ENCODE measurements around the gene ZC3HAV1. TPM values are rescaled to one million over a fixed set of nuclear protein-coding genes. Genes with fewer than 3 reads are reported as not detected.
A peak's percentile ranks its signal among the peaks of the same experiment; 100 is the strongest.
"Not testable (repeated sequence)": the region's sequence is repeated elsewhere in the genome, so short reads cannot be mapped to it uniquely, and the experiment has no call there.

ZC3HAV1 gene
- total RNA-seq, 2 experiments from 2014 or later, result 131 to 134 TPM

DNA sequence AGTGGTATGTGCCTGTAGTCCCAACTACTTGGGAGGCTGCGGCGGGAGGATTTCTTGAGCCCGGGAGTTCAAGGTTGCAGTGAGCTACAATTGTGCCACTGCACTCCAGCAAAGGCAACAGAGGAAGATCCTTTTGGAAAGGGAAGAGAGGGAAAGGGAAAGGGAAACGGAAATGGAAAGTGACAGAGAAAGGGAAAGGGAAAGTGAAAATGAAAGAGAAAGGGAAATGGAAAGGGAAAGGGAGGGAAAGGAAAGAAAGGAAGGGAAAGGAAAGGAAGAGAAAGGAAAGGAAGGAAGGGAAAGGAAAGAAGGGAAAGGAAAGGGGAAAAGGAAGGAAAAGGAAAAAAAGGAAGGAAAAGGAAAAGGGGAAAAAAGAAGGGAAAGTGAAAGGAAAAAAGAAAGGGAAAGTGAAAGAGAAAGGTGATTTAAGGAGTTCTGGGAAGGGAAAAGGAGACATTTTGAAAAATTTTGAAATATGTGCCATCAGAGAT is 2.3 kb upstream of the ZC3HAV1 start:
- H3K27ac Mint-ChIP-seq, result peak overlapping the region; percentile 95
- DNase-seq, result no peak
- peaks cover 29% of the 10 kb centered on the region for H3K36me3 Mint-ChIP-seq (ENCODE audit: low read depth)
- CTCF ChIA-PET, result interaction anchor here (2.6 kb wide), 1 partner anchor 17 kb away, joined by 7 read pairs; no protein-coding TSS in a partner anchor
- intact Hi-C loops (cut with micrococcal nuclease), result loop anchor here (10.0 kb wide), 1 partner anchor 573 kb away; no protein-coding TSS in a partner anchor
- H3K4me3 Mint-ChIP-seq, result peak overlapping the region; percentile 65
- peaks cover 48% of the 10 kb centered on the region for H3K4me1 Mint-ChIP-seq (ENCODE audit: low read depth)
- peaks cover 5% of the 10 kb centered on the region for H3K9me3 Mint-ChIP-seq
- H3K27me3 Mint-ChIP-seq (ENCODE audit: low read depth), result no peaks in the 10 kb centered on the region

DNA sequence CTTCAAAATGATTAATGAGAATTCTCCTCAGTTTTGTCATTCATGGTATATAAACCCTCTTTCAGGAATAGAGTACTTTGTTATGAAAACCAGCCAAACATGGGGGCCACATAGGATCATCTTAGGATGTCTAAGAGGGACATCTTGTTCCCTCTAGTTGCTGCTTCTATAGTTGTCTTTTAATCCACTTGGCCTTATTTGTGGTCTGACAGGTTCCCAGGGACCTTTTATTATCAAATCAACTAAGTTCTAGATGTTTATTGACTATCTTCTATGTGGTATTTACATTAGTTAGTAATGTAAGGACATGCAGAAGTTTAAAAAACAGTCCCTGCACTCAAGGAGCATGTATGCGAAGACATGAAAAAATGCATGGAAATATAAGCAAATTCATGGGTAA is 1.6 kb upstream of the ZC3HAV1 start:
- H3K9me3 Mint-ChIP-seq, result peaks cover 5% of the 10 kb centered on the region
- no peak for DNase-seq
- H3K4me1 Mint-ChIP-seq (ENCODE audit: low read depth), result peaks cover 47% of the 10 kb centered on the region
- H3K4me3 Mint-ChIP-seq, result peak overlapping the region; percentile 65
- H3K27me3 Mint-ChIP-seq (ENCODE audit: low read depth), result no peaks in the 10 kb centered on the region
- CTCF ChIA-PET, result interaction anchor here (1.0 to 2.6 kb wide), 3 partner anchors 14 to 36 kb away, joined by 3 to 7 read pairs (median 5); no protein-coding TSS in a partner anchor
- intact Hi-C loops (cut with micrococcal nuclease), result loop anchor here (10.0 kb wide), 1 partner anchor 574 kb away; no protein-coding TSS in a partner anchor
- peak overlapping the region; percentile 95 for H3K27ac Mint-ChIP-seq
- peaks cover 33% of the 10 kb centered on the region for H3K36me3 Mint-ChIP-seq (ENCODE audit: low read depth)

- CTCF ChIA-PET, result interaction anchor here (0.6 to 1.6 kb wide), 4 partner anchors 9 to 35 kb away, joined by 3 to 5 read pairs (median 4); no protein-coding TSS in a partner anchor
- H3K27me3 Mint-ChIP-seq (ENCODE audit: low read depth), result no peaks in the 10 kb centered on the region
- H3K4me3 Mint-ChIP-seq, result peak overlapping the region; percentile 92
- H3K4me1 Mint-ChIP-seq (ENCODE audit: low read depth), result peaks cover 39% of the 10 kb centered on the region
- intact Hi-C loops (cut with micrococcal nuclease), result loop anchor here (1.0 to 10.0 kb wide), 10 partner anchors 8 to 1902 kb away; partner anchors contain the start of genes HIPK2, LUC7L2, MRPS33 and TRIM24
- H3K27ac Mint-ChIP-seq, result peak overlapping the region; percentile 95
- DNase-seq, result no peak
- H3K9me3 Mint-ChIP-seq, result peaks cover 5% of the 10 kb centered on the region
- peaks cover 40% of the 10 kb centered on the region for H3K36me3 Mint-ChIP-seq (ENCODE audit: low read depth)
Observed at GRCh38 chr7:139109983-139110411, 477 bp upstream of the ZC3HAV1 start.

DNA sequence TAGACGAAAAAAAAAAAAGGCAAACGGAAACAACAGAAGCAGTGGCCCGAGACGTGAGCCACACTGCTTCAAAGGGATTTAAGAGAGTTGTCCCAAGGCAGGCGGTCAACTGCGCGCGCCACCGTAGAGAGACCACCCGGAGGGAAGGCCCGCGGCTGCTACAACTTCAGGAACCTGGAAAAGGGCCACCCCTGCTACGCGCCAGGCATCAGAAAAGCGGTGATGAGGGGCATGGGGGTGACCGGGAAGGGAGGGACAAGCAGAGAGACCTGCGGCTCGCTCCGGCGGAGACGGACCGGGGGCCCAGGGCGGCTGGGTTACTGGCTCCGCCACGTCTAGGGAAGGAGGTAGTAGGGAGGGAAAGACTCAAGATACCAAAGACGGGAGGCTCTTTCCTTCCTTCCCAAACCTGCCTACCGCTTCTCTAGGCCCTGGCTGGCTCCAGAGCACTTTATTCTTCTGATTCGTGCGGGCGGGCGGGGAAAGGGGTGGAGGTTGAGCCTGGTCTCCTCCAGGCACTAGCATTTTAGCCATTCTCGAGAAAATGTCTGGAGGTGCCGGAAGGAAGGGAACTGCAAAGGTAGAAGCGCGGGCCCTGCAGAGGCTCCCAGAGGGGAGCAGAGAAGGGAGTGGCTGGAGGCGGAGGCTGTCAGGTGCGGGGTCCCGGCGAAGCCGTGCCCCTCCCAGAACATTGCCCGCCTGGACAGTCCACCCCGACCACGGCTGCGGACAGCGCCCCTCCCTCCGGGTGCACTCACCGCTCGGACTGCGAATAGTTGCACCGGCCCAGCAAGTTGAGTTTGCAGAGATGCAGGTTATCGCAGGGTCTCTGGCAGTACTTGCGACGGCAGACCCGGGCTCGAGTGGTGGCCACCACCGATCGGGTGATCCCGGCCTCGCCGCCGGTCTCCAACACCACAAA is 993 bp downstream of the ZC3HAV1 start:
- CTCF ChIA-PET, result no interaction called here
- intact Hi-C loops (cut with micrococcal nuclease), result loop anchor here (1.0 to 10.0 kb wide), 9 partner anchors 10 to 1904 kb away; partner anchors contain the start of genes HIPK2, LUC7L2, MRPS33 and TRIM24
- no peaks in the 10 kb centered on the region for H3K27me3 Mint-ChIP-seq (ENCODE audit: low read depth)
- no peak for DNase-seq
- H3K4me3 Mint-ChIP-seq, result peak overlapping the region; percentile 92
- peaks cover 52% of the 10 kb centered on the region for H3K36me3 Mint-ChIP-seq (ENCODE audit: low read depth)
- peaks cover 5% of the 10 kb centered on the region for H3K9me3 Mint-ChIP-seq
- peaks cover 34% of the 10 kb centered on the region for H3K4me1 Mint-ChIP-seq (ENCODE audit: low read depth)
- H3K27ac Mint-ChIP-seq, result peak overlapping the region; percentile 95

- no peak for DNase-seq
- Mint-ChIP-seq H3K4me1 (ENCODE audit: low read depth) (peaks cover 34% of the 10 kb centered on the region), H3K36me3 (ENCODE audit: low read depth) (peaks cover 60% of the 10 kb centered on the region), H3K9me3 (peaks cover 3% of the 10 kb centered on the region), H3K27me3 (ENCODE audit: low read depth) (no peaks in the 10 kb centered on the region), H3K27ac (peak overlapping the region; percentile 95), H3K4me3 (peak overlapping the region; percentile 92)
- intact Hi-C loops (cut with micrococcal nuclease), result loop anchor here (5.0 to 10.0 kb wide), 3 partner anchors 352 to 1905 kb away; partner anchors contain the start of genes MRPS33 and TRIM24
- CTCF ChIA-PET, result interaction anchor here (1.2 kb wide), 1 partner anchor 12 kb away, joined by 3 read pairs; no protein-coding TSS in a partner anchor
Observed at GRCh38 chr7:139106959-139107358, 2.6 kb downstream of the ZC3HAV1 start.

- intact Hi-C loops (cut with micrococcal nuclease), result loop anchor here (5.0 to 10.0 kb wide), 3 partner anchors 351 to 1906 kb away; partner anchors contain the start of genes MRPS33 and TRIM24
- Mint-ChIP-seq H3K27ac (peak overlapping the region; percentile 97), H3K4me1 (ENCODE audit: low read depth) (peaks cover 30% of the 10 kb centered on the region), H3K36me3 (ENCODE audit: low read depth) (peaks cover 65% of the 10 kb centered on the region), H3K4me3 (peak overlapping the region; percentile 91)
- not testable (repeated sequence) for H3K27me3 Mint-ChIP-seq (ENCODE audit: low read depth); H3K9me3 Mint-ChIP-seq; DNase-seq
- CTCF ChIA-PET, result interaction anchor here (0.7 to 1.2 kb wide), 2 partner anchors 11 to 559 kb away, joined by 3 read pairs; no protein-coding TSS in a partner anchor
Observed at GRCh38 chr7:139106227-139106626, 3.3 kb downstream of the ZC3HAV1 start.

- CTCF ChIA-PET, result interaction anchor here (0.6 to 3.7 kb wide), 2 partner anchors 12 to 130 kb away, joined by 8 to 27 read pairs; no protein-coding TSS in a partner anchor
- Mint-ChIP-seq H3K4me1 (ENCODE audit: low read depth) (peaks cover 28% of the 10 kb centered on the region), H3K9me3 (no peaks in the 10 kb centered on the region), H3K27me3 (ENCODE audit: low read depth) (no peaks in the 10 kb centered on the region), H3K4me3 (peak overlapping the region; percentile 82), H3K27ac (peak overlapping the region; percentile 97), H3K36me3 (ENCODE audit: low read depth) (peaks cover 72% of the 10 kb centered on the region)
- intact Hi-C loops (cut with micrococcal nuclease), result loop anchor here (2.0 to 10.0 kb wide), 4 partner anchors 127 to 1907 kb away; partner anchors contain the start of genes MRPS33 and TRIM24
- DNase-seq, result no peak
Observed at GRCh38 chr7:139105484-139105883, 4.0 kb downstream of the ZC3HAV1 start.

DNA sequence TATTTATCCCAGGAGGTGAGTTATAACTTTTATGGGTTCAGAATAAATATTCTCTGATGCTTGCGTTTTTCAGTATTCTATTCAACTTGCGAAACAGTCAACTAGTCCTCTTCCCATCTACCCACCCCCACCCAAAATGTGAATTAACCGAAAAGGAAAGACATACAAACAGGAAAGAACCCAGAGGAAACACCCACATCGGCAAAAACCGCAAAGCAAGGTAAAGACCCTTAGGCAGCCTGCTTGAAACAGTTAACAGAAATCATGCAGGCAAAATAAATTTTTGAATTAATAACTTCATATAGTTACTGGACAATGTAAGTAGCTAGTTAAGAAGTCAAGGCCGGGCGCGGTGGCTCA is 5.4 kb downstream of the ZC3HAV1 start:
- peaks cover 75% of the 10 kb centered on the region for H3K36me3 Mint-ChIP-seq (ENCODE audit: low read depth)
- CTCF ChIA-PET, result interaction anchor here (0.7 to 3.7 kb wide), 6 partner anchors 10 to 266 kb away, joined by 3 to 27 read pairs (median 4); no protein-coding TSS in a partner anchor
- H3K27ac Mint-ChIP-seq, result peak overlapping the region; percentile 97
- no peaks in the 10 kb centered on the region for H3K27me3 Mint-ChIP-seq (ENCODE audit: low read depth)
- intact Hi-C loops (cut with micrococcal nuclease), result loop anchor here (1.0 to 10.0 kb wide), 6 partner anchors 9 to 639 kb away; partner anchors contain the start of gene TRIM24
- DNase-seq, result peak; percentile 78
- H3K4me1 Mint-ChIP-seq (ENCODE audit: low read depth), result peaks cover 35% of the 10 kb centered on the region
- H3K9me3 Mint-ChIP-seq, result no peaks in the 10 kb centered on the region
- peak overlapping the region; percentile 82 for H3K4me3 Mint-ChIP-seq

- intact Hi-C loops (cut with micrococcal nuclease), result loop anchor here (10.0 kb wide), 2 partner anchors 348 to 638 kb away; partner anchors contain the start of gene TRIM24
- no peaks in the 10 kb centered on the region for H3K27me3 Mint-ChIP-seq (ENCODE audit: low read depth)
- CTCF ChIA-PET, result interaction anchor here (2.0 to 3.7 kb wide), 2 partner anchors 10 to 11 kb away, joined by 4 to 27 read pairs; no protein-coding TSS in a partner anchor
- DNase-seq, result no peak
- peaks cover 74% of the 10 kb centered on the region for H3K36me3 Mint-ChIP-seq (ENCODE audit: low read depth)
- H3K27ac Mint-ChIP-seq, result peak overlapping the region; percentile 97
- H3K4me1 Mint-ChIP-seq (ENCODE audit: low read depth), result peaks cover 43% of the 10 kb centered on the region
- peak overlapping the region; percentile 82 for H3K4me3 Mint-ChIP-seq
- no peaks in the 10 kb centered on the region for H3K9me3 Mint-ChIP-seq
Observed at GRCh38 chr7:139103057-139103815, 6.3 kb downstream of the ZC3HAV1 start.

- Mint-ChIP-seq H3K27ac (peak overlapping the region; percentile 93), H3K4me3 (peak overlapping the region; percentile 78), H3K4me1 (ENCODE audit: low read depth) (peaks cover 54% of the 10 kb centered on the region), H3K36me3 (ENCODE audit: low read depth) (peaks cover 70% of the 10 kb centered on the region)
- H3K27me3 Mint-ChIP-seq (ENCODE audit: low read depth); H3K9me3 Mint-ChIP-seq; DNase-seq: not testable (repeated sequence)
- CTCF ChIA-PET, result interaction anchor here (3.7 kb wide), 1 partner anchor 8 kb away, joined by 27 read pairs; no protein-coding TSS in a partner anchor
- intact Hi-C loops (cut with micrococcal nuclease), result loop anchor here (10.0 kb wide), 2 partner anchors 347 to 637 kb away; partner anchors contain the start of gene TRIM24
Observed at GRCh38 chr7:139101637-139102158, 7.8 kb downstream of the ZC3HAV1 start.

Data from activated naive CD4-positive, alpha-beta T cell treated with anti-CD3 and anti-CD28 coated beads for 36 hours (primary cell).